HepG2 (cell line): ENCODE measurements around the gene PROC. TPM values are rescaled to one million over a fixed set of nuclear protein-coding genes. Genes with fewer than 3 reads are reported as not detected.

Experiments
- HNF4A ChIP-seq: sonication (generic); formaldehyde crosslinking; IDR thresholded peaks from 2 replicates; pipeline ENCODE4 v1.4.0; 2020; ENCODE audit warnings: missing genetic modification reagents
- KAT8 ChIP-seq: IDR thresholded peaks from 2 replicates; pipeline ENCODE4 v1.6.1; 2016; ENCODE audit warnings: missing genetic modification reagents, missing compliant biosample characterization
- MAFK ChIP-seq, 2 experiments: IDR thresholded peaks in 1 of 2; conservative IDR thresholded peaks in 1 of 2; 2 replicates each; pipeline ENCODE4 v1.6.1; 2011; ENCODE audit warnings: improper control_type of control experiment in 2 of 2, low read length in 2 of 2
- MTF1 ChIP-seq: sonication (generic); formaldehyde crosslinking; IDR thresholded peaks from 2 replicates; pipeline ENCODE4 v1.5.0; 2020; ENCODE audit warnings: missing genetic modification reagents
- RARA ChIP-seq: IDR thresholded peaks from 2 replicates; pipeline ENCODE4 v1.6.1; 2016; ENCODE audit warnings: missing genetic modification reagents, missing compliant biosample characterization
- TOE1 ChIP-seq: sonication (generic); formaldehyde crosslinking; IDR thresholded peaks from 2 replicates; pipeline ENCODE4 v1.4.0; 2020; ENCODE audit warnings: mild to moderate bottlenecking, missing genetic modification reagents
- U2AF2 ChIP-seq: fragments of 200-400 bp; formaldehyde crosslinking; IDR thresholded peaks from 2 replicates; pipeline ENCODE4 v1.6.1; 2017; ENCODE audit warnings: low read depth, mild to moderate bottlenecking, low read length
- YEATS2 ChIP-seq: sonication (generic); formaldehyde crosslinking; IDR thresholded peaks from 2 replicates; pipeline ENCODE4 v1.4.0; 2020; ENCODE audit warnings: missing genetic modification reagents, borderline replicate concordance
- ZBTB20 ChIP-seq: sonication (generic); formaldehyde crosslinking; IDR thresholded peaks from 2 replicates; pipeline ENCODE4 v1.8.1; 2023; ENCODE audit warnings: missing genetic modification reagents, low read depth, mild to moderate bottlenecking, borderline replicate concordance
- ZNF121 ChIP-seq: sonication (generic); formaldehyde crosslinking; IDR thresholded peaks from 2 replicates; pipeline ENCODE4 v1.5.0; 2020; ENCODE audit warnings: mild to moderate bottlenecking, missing genetic modification reagents
- ZNF562 ChIP-seq: sonication (generic); formaldehyde crosslinking; IDR thresholded peaks from 2 replicates; pipeline ENCODE4 v1.8.0; 2022; ENCODE audit warnings: missing genetic modification reagents, borderline replicate concordance
- ZNF567 ChIP-seq: sonication (generic); formaldehyde crosslinking; IDR thresholded peaks from 2 replicates; pipeline ENCODE4 v1.8.1; 2023; ENCODE audit warnings: mild to moderate bottlenecking, missing genetic modification reagents, borderline replicate concordance
- ZNF724P ChIP-seq: sonication (generic); formaldehyde crosslinking; IDR thresholded peaks from 2 replicates; pipeline ENCODE4 v1.8.0; 2022; ENCODE audit warnings: missing genetic modification reagents, borderline replicate concordance
- ZNF772 ChIP-seq: sonication (generic); formaldehyde crosslinking; IDR thresholded peaks from 2 replicates; pipeline ENCODE4 v1.5.0; 2020; ENCODE audit warnings: mild to moderate bottlenecking, missing genetic modification reagents
- ZNF776 ChIP-seq: sonication (generic); formaldehyde crosslinking; IDR thresholded peaks from 2 replicates; pipeline ENCODE4 v1.4.0; 2020; ENCODE audit warnings: mild to moderate bottlenecking, missing genetic modification reagents
- polyA plus RNA-seq, 8 experiments: library from polyadenylated mRNA; depleted of rRNA in 3 of 8; stranded (reverse) in 7 of 8; unstranded in 1 of 8; fragments of >200 nt; fragmentation: Illumina TruSeq in 4 of 8; extraction: Trizol in 4 of 8; gene quantifications; 2 replicates each; pipeline versions ENCODE4 v1.2.1 to v1.2.3, GENCODE V29; 2011 to 2016; ENCODE audit warnings: low read depth in 4 of 8, missing spikeins in 1 of 8, mixed read lengths in 1 of 8; ENCODE audit not compliant: insufficient read depth in 1 of 8
- total RNA-seq, 5 experiments: library from RNA; depleted of rRNA; stranded (reverse); fragments of >200 nt; fragmentation: Illumina TruSeq; extraction: Trizol; gene quantifications; 2 replicates each; pipeline ENCODE4 v1.2.3, GENCODE V29; 2016; ENCODE audit warnings: low read depth in 1 of 5
- TF ChIP-seq, protein P1 (sequence below): sonication (generic); formaldehyde crosslinking; IDR thresholded peaks from 2 replicates; pipeline ENCODE4 v1.4.0; 2020; ENCODE audit warnings: missing genetic modification reagents, borderline replicate concordance
- TF ChIP-seq, protein P2 (sequence below): sonication (generic); formaldehyde crosslinking; IDR thresholded peaks from 2 replicates; pipeline ENCODE4 v1.8.0; 2023; ENCODE audit warnings: mild to moderate bottlenecking, missing genetic modification reagents
- TF ChIP-seq, protein P3 (sequence below), 2 experiments: fragments of 450-650 bp in 1 of 2; sonication (generic) in 1 of 2; formaldehyde crosslinking; IDR thresholded peaks; 2 replicates each; pipeline versions ENCODE4 v1.5.0 to v1.8.0; 2020 to 2022; ENCODE audit warnings: mild to moderate bottlenecking in 1 of 2, missing genetic modification reagents in 1 of 2
- TF ChIP-seq, protein P4 (sequence below): sonication (generic); formaldehyde crosslinking; conservative IDR thresholded peaks from 2 replicates; pipeline ENCODE4 v1.4.0; 2020; ENCODE audit warnings: mild to moderate bottlenecking, missing genetic modification reagents, moderate library complexity
- TF ChIP-seq, protein P5 (sequence below): fragments of 450-650 bp; IDR thresholded peaks from 2 replicates; pipeline ENCODE4 v1.6.1; 2017

The PROC gene
- total and polyA plus RNA-seq, 2 of the 13 experiments (the other 11 are each of a cell fraction or from before 2014, with no cell fraction given), result 134 to 185 TPM

DNA sequence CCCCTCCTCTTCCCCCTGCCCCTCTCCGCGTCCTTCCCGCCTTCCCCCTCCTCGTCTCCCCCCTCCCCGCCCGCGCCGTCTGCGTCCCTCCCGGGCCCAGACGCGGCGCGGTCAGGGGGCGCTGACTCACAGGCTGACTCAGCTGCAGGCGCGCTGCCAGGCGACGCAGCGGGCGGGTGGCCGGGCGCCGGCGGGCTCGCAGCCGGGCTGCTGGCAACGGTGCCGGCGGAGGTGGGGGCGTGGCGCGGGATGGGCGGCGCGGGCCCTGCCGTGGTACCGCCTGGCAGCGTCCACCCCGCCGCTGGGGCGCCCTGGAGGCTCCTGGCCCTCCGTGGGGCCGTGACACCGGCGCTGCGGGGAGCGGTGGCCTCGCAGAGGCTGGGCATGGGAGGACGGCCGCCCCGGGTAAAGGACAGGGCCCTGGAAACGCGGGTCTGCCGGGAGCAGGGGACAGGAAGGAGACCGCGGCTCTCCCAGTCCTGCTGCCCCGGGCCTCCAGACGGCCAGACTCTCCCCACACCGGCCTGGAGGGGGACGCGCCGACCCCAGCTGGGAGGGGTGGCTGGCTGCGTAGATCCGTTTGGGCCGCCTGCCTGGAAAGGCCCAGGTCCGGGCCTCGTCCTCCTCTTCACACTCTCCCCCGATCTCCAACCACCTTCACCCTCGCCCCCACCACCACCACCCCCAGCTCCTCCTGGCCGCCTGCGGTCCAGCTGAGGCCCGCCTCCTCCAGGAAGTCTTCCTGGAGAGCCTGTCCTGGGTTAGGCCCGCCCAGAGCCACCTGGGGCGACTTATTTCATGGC lies 10.0 kb upstream of the PROC start (continued):
- TF ChIP-seq, protein P1, sequence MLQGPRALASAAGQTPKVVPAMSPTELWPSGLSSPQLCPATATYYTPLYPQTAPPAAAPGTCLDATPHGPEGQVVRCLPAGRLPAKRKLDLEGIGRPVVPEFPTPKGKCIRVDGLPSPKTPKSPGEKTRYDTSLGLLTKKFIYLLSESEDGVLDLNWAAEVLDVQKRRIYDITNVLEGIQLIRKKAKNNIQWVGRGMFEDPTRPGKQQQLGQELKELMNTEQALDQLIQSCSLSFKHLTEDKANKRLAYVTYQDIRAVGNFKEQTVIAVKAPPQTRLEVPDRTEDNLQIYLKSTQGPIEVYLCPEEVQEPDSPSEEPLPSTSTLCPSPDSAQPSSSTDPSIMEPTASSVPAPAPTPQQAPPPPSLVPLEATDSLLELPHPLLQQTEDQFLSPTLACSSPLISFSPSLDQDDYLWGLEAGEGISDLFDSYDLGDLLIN (CRISPR knock-in tag), result no peak
- TF ChIP-seq MAFK (conservative IDR thresholded peaks at IDR 0.05 in 1 of 2, IDR thresholded peaks at IDR 0.05 in 1 of 2; ENCODE audit: low read length in 2 of 2) (peak; percentile 51 to 80), TOE1 (CRISPR knock-in tag) (0 out of 2 replicates have a peak, but pooled peaks have one; percentile 11), RARA (CRISPR knock-in tag) (peak; percentile 74), ZNF724P (0 out of 2 replicates have a peak, but pooled peaks have one; percentile 45), ZNF121 (CRISPR knock-in tag) (no peak), KAT8 (CRISPR knock-in tag) (no peak), ZBTB20 (CRISPR knock-in tag) (no peak), HNF4A (CRISPR knock-in tag) (no peak), ZNF772 (peak; percentile 28; the same call in 1 of the 2 replicates), ZNF567 (peak; percentile 86; the same call in 1 of the 2 replicates), U2AF2 (no peak), MTF1 (CRISPR knock-in tag) (no peak), YEATS2 (CRISPR knock-in tag) (peak; percentile 53), ZNF776 (CRISPR knock-in tag) (peak; percentile 90), ZNF562 (CRISPR knock-in tag) (no peak)
- TF ChIP-seq, protein P2, sequence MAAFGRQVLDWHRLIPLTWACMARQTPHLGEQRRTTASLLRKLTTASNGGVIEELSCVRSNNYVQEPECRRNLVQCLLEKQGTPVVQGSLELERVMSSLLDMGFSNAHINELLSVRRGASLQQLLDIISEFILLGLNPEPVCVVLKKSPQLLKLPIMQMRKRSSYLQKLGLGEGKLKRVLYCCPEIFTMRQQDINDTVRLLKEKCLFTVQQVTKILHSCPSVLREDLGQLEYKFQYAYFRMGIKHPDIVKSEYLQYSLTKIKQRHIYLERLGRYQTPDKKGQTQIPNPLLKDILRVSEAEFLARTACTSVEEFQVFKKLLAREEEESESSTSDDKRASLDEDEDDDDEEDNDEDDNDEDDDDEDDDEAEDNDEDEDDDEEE (CRISPR knock-in tag), result peak; percentile 96
- TF ChIP-seq, protein P3, sequence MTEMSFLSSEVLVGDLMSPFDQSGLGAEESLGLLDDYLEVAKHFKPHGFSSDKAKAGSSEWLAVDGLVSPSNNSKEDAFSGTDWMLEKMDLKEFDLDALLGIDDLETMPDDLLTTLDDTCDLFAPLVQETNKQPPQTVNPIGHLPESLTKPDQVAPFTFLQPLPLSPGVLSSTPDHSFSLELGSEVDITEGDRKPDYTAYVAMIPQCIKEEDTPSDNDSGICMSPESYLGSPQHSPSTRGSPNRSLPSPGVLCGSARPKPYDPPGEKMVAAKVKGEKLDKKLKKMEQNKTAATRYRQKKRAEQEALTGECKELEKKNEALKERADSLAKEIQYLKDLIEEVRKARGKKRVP (CRISPR knock-in tag; IDR thresholded peaks at IDR 0.05), result no peak
- TF ChIP-seq, protein P4, sequence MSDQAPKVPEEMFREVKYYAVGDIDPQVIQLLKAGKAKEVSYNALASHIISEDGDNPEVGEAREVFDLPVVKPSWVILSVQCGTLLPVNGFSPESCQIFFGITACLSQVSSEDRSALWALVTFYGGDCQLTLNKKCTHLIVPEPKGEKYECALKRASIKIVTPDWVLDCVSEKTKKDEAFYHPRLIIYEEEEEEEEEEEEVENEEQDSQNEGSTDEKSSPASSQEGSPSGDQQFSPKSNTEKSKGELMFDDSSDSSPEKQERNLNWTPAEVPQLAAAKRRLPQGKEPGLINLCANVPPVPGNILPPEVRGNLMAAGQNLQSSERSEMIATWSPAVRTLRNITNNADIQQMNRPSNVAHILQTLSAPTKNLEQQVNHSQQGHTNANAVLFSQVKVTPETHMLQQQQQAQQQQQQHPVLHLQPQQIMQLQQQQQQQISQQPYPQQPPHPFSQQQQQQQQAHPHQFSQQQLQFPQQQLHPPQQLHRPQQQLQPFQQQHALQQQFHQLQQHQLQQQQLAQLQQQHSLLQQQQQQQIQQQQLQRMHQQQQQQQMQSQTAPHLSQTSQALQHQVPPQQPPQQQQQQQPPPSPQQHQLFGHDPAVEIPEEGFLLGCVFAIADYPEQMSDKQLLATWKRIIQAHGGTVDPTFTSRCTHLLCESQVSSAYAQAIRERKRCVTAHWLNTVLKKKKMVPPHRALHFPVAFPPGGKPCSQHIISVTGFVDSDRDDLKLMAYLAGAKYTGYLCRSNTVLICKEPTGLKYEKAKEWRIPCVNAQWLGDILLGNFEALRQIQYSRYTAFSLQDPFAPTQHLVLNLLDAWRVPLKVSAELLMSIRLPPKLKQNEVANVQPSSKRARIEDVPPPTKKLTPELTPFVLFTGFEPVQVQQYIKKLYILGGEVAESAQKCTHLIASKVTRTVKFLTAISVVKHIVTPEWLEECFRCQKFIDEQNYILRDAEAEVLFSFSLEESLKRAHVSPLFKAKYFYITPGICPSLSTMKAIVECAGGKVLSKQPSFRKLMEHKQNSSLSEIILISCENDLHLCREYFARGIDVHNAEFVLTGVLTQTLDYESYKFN (CRISPR knock-in tag), result no peak; the same call in 1 of the 2 replicates
- TF ChIP-seq, protein P5, sequence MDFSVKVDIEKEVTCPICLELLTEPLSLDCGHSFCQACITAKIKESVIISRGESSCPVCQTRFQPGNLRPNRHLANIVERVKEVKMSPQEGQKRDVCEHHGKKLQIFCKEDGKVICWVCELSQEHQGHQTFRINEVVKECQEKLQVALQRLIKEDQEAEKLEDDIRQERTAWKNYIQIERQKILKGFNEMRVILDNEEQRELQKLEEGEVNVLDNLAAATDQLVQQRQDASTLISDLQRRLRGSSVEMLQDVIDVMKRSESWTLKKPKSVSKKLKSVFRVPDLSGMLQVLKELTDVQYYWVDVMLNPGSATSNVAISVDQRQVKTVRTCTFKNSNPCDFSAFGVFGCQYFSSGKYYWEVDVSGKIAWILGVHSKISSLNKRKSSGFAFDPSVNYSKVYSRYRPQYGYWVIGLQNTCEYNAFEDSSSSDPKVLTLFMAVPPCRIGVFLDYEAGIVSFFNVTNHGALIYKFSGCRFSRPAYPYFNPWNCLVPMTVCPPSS, result no peak
